Fibroblast of skin of left biceps (primary cell): ENCODE measurements around the gene FIBCD1.

Experiments used
- DNase-seq, 2 experiments: peaks; one replicate each; pipeline ENCODE4 v3.0.0-alpha.2; 2013; ENCODE audit warnings: low read depth in 2 of 2

The FIBCD1 gene

DNA sequence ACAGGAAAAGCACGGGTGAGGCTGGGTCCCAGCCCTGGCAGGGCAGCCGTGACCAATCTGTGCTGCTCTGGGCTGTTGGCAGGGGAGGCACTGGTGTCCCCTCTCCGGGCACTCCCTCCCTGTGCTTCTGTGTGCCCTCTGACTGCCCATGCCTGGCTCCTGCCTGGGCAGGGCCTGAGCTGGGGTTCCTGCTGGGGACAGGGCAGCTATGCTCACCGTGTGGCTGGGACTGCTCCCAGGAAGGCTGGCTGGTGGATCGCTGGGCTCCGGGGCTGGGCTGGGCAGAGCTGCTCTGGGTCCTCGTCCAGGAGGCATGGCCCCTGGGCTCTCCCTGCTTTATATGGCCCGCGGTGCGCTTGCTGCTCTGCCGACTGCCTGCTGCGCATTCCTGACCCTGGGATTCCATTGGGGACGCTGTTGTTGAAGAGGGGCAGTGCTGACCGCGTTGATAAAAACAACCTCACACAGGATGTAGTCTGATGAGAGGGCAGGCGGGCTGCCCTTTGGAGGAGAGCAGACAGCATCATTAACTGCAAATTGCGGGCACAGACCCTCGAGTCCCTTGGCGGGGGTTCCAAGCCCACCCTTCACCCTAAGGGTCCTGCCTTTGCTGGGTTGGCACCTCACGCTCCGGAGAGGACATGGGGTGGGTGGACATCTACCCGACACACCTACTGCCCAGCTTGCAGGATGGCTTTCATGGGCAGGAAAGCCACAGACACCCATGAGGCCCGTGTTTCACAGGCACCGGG lies 43.4 kb downstream of the FIBCD1 start:
- no peak for DNase-seq

- DNase-seq: no peak
These were observed 44.0 kb downstream of the FIBCD1 start for GRCh38 chr9:130895038-130895437.

DNA sequence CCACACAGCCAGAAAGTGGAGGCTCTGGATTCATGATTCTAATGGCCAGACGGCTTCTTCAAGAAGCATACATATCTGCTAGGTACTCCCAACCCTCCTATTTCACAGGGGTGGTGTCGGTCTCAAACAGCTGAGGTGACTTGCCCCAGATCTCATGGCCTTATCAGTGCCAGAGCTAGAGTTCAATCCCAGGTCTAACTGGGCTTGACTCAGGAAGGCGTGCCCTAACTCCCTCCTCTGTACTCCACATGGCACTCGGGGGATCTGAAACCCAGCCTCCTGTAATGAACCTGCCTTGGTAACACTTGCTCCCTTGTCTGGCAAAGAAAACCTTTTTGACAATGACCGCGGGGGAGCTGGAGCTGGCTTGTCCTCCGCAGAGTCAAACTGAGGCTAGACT lies 44.5 kb downstream of the FIBCD1 start:
- DNase-seq: no peak

DNA sequence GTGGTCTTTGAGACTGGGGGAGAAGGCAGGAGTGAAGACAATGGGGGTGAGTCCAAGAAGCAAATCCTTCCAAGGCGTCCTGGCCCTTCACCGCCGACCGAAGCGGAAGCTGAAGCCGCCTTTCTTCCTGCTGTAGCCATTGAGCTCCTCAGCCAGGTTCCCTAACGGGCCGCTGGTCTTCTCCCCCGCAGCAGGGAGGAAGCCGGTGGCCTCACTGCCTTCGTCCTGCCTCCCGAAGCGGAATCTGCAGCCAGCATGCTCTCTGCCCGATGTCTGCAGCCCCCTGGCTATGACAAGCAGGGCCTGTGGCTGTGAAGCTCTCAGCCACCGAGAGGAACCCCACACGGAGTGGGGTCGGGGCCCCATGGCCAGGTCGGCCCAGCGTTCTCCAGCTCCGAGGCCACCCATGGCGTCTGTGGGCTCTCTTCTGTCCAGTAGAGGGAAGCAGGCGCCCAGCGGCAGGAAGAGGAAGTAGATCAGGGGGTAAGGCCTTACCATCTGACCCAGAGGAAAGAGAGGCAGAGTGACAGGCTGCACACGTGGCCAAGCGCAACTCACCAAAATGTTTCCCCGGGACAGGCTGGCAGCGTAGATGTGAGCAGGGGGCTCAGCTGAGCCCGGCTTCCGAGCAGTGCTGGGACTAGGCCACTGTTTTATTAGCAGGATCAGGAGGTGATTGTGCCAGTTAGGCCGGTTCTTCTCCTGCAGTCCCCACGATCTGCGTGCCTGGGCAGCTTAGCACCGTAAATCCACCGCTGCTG lies 45.5 kb downstream of the FIBCD1 start:
- no peak for DNase-seq

- DNase-seq: no peak
These were observed 46.4 kb downstream of the FIBCD1 start for GRCh38 chr9:130892477-130893304.

DNA sequence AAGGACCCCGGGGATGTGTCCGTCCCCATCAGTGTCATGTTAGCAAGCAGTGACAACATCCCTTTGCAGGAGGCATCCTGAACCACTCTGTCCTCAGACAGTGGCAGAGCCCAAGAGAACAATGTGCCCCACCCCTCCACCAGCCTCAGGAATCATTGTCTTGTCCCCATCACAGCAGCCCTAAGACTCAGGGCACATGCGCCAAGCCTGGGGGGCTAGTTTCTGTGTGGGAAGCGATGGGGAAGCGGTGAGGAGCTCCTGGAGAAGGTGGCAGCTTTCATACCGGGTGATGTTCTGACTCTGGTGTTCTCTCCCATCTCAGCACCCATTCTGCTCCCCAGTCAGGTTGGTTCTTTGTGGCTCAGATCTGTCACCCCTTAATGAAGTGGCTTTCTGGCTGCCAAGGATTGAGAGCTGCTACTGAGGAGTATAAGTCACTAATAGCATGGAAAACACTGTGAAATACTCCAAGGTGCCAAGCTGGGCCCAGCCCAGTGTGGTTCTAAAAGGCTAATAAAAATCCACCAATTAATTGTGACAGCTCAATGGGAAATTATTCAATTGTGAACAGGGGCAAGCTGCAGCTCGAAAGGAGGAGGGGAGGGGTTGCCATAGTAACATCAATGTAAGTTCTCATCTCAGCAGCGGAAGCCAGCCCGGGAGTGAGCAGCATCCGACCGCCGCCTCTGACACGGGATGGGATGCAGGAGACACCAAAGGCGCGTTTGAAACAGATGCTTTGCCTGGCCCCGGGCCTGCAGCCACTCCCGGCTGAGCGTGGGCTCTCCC lies 47.2 kb downstream of the FIBCD1 start:
- no peak for DNase-seq

- no peak for DNase-seq
These were observed 48.0 kb downstream of the FIBCD1 start for GRCh38 chr9:130890870-130891687.

DNA sequence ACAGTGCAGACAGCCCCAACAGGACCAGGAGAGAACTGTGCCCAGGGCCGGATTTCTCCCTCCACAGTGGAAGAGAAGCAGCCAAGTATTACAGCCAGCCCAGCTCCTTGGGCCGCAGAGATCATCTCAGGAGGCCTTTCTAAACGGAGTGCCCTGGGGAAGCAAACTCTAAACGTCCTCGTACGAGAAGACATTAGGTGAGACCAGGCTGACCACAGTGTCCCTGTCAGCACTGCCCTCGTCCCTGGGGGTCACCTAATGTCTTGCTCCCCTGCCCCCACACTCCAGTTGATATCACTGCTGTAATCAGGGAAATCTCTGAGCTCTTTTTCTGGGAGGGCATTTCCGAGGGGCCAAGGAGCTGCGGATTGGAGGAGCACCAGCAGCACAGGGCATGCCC lies 48.9 kb downstream of the FIBCD1 start:
- no peak for DNase-seq

- no peak for DNase-seq
These were observed 50.7 kb downstream of the FIBCD1 start for GRCh38 chr9:130888146-130888885.

- no peak for DNase-seq
These were observed 51.4 kb downstream of the FIBCD1 start for GRCh38 chr9:130887494-130888144.

GRCh38 chr9:130886981-130887380 lies 52.1 kb downstream of the FIBCD1 start:
- DNase-seq: no peak

GRCh38 chr9:130885484-130886375 lies 53.3 kb downstream of the FIBCD1 start:
- DNase-seq: no peak

GRCh38 chr9:130884542-130885483 lies 54.2 kb downstream of the FIBCD1 start:
- DNase-seq: no peak

DNA sequence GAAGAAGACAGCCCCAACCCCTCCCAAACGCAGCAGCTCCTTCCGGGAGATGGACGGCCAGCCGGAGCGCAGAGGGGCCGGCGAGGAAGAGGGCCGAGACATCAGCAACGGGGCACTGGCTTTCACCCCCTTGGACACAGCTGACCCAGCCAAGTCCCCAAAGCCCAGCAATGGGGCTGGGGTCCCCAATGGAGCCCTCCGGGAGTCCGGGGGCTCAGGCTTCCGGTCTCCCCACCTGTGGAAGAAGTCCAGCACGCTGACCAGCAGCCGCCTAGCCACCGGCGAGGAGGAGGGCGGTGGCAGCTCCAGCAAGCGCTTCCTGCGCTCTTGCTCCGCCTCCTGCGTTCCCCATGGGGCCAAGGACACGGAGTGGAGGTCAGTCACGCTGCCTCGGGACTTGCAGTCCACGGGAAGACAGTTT lies 54.9 kb downstream of the FIBCD1 start:
- DNase-seq: no peak

- no peak for DNase-seq
These were observed 55.6 kb downstream of the FIBCD1 start for GRCh38 chr9:130883479-130883878.

DNA sequence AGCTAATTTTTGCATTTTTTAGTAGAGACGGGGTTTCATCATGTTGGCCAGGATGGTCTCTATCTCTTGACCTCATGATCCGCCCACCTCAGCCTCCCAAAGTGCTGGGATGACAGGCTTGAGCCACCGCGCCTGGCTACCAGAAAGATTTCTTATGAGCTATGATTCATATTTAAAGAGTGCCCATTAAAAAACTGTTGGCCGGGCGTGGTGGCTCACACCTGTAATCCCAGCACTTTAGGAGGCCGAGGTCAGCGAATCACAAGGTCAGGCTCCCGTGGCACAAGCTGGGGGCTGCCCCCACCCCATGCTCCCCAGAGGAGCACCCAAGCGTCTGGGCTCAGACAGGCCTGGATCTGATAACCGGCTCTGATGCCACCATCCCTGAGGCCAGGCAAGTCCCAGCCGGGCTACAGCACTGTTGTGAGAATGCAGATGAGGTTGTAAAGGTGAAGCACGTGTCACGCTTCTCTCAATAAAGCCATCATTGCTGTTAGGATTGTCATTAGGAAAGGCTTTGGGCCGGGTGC lies 56.3 kb downstream of the FIBCD1 start:
- no peak for DNase-seq

GRCh38 chr9:130881516-130881915 lies 57.5 kb downstream of the FIBCD1 start:
- DNase-seq: no peak
